ENCODE results near the gene PPP2R2B.

Gene PPP2R2B

GRCh38 chr5:146878476-146879172, at the start of gene PPP2R2B:
PPP2R2B (minus strand) TSS chr5:146878757.
- Histone ChIP-seq H3K27ac (peak within 1 kb of the TSS; percentile 22 to 73), H3K4me3 (peak within 1 kb of the TSS; percentile 93)
- peak; percentile 77 for DNase-seq (ENCODE audit: low spot score)
- no peak for TF ChIP-seq CTCF (IDR thresholded peaks at IDR 0.05)

- no peak for TF ChIP-seq CTCF (IDR thresholded peaks at IDR 0.05)
- DNase-seq (ENCODE audit: low spot score): no peak
- H3K27ac ChIP-seq: no peak overlapping the region
- H3K4me3 ChIP-seq: no peak overlapping the region
These were observed 45.6 kb upstream of the PPP2R2B start for GRCh38 chr5:146924132-146924531.

- DNase-seq (ENCODE audit: low spot score): no peak
- Histone ChIP-seq H3K4me3 (no peak overlapping the region), H3K27ac (no peak overlapping the region)
- TF ChIP-seq CTCF (IDR thresholded peaks at IDR 0.05): no peak
These were observed 42.7 kb upstream of the PPP2R2B start for GRCh38 chr5:146921225-146921624.

- H3K4me3 ChIP-seq: no peak overlapping the region
- TF ChIP-seq CTCF (IDR thresholded peaks at IDR 0.05): no peak
- no peak for DNase-seq (ENCODE audit: low spot score)
- no peak overlapping the region for H3K27ac ChIP-seq
These were observed 41.9 kb upstream of the PPP2R2B start for GRCh38 chr5:146920351-146920881.

GRCh38 chr5:146919304-146919703, 40.7 kb upstream of the PPP2R2B start:
- no peak for DNase-seq (ENCODE audit: low spot score)
- Histone ChIP-seq H3K27ac (no peak overlapping the region), H3K4me3 (no peak overlapping the region)
- TF ChIP-seq CTCF (IDR thresholded peaks at IDR 0.05): no peak

- no peak for DNase-seq (ENCODE audit: low spot score)
- Histone ChIP-seq H3K27ac (no peak overlapping the region), H3K4me3 (no peak overlapping the region)
- TF ChIP-seq CTCF (IDR thresholded peaks at IDR 0.05): no peak
These were observed 39.4 kb upstream of the PPP2R2B start for GRCh38 chr5:146917931-146918330.

GRCh38 chr5:146912874-146913273, 34.3 kb upstream of the PPP2R2B start:
- Histone ChIP-seq H3K27ac (no peak overlapping the region), H3K4me3 (no peak overlapping the region)
- no peak for DNase-seq (ENCODE audit: low spot score)
- no peak for TF ChIP-seq CTCF (IDR thresholded peaks at IDR 0.05)
